ENCODE measurements around the gene RBP3.

The RBP3 gene

DNA sequence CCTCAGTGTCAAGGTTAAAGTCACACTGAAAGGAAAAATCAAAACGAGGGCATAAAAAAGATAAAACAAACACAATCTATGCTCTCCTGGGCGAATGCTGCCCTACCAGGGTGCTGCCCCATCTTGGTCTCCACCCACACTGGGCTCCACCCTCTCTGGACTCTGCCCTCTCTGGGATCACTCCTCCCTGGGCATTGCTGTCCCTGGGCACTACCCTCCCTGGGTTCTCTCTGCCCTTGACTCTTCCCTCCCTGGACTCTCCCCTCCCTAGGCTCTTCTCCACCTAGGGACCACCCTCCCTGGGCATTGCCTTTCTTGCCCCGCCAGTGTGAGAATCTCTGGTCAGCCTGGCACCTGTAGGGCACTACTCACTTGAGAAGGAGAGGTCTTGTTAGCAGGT, 17.4 kb upstream of the RBP3 start:
- H4K20me1 ChIP-seq (ENCODE audit: insufficient read depth, low read length): no peaks in the 10 kb centered on the region
- H3K27ac ChIP-seq (ENCODE audit: low read length): no peak overlapping the region
- no peaks in the 10 kb centered on the region for H3K79me2 ChIP-seq (ENCODE audit: low read length)
- no peaks in the 10 kb centered on the region for H3K36me3 ChIP-seq (replicated peaks; ENCODE audit: insufficient read depth, low read length)
- no peak overlapping the region for H3K9ac ChIP-seq (ENCODE audit: low read length)
- no peak for DNase-seq
- no peak overlapping the region for H3K4me3 ChIP-seq (ENCODE audit: low read length)
- no peaks in the 10 kb centered on the region for H3F3A ChIP-seq (ENCODE audit: insufficient read depth, low read length)
- no peak overlapping the region for H2AFZ ChIP-seq (ENCODE audit: low read length)
- H3K4me2 ChIP-seq (ENCODE audit: low read depth, low read length): no peak overlapping the region
- H3K27me3 ChIP-seq (replicated peaks; ENCODE audit: insufficient read depth, low read length): no peaks in the 10 kb centered on the region
- H3K9me3 ChIP-seq (replicated peaks; ENCODE audit: insufficient read depth, low read length): no peaks in the 10 kb centered on the region
- H3K4me1 ChIP-seq (ENCODE audit: low read length): no peaks in the 10 kb centered on the region
- no peaks in the 10 kb centered on the region for H3K9me2 ChIP-seq (replicated peaks; ENCODE audit: insufficient read depth, low read length)
- no peak for TF ChIP-seq EZH2 (optimal IDR thresholded peaks at IDR 0.05; ENCODE audit: low read depth, low read length)
- no peak for TF ChIP-seq EZH2phosphoT487 (IDR thresholded peaks at IDR 0.05; ENCODE audit: low read length)
- TF ChIP-seq, protein P1, sequence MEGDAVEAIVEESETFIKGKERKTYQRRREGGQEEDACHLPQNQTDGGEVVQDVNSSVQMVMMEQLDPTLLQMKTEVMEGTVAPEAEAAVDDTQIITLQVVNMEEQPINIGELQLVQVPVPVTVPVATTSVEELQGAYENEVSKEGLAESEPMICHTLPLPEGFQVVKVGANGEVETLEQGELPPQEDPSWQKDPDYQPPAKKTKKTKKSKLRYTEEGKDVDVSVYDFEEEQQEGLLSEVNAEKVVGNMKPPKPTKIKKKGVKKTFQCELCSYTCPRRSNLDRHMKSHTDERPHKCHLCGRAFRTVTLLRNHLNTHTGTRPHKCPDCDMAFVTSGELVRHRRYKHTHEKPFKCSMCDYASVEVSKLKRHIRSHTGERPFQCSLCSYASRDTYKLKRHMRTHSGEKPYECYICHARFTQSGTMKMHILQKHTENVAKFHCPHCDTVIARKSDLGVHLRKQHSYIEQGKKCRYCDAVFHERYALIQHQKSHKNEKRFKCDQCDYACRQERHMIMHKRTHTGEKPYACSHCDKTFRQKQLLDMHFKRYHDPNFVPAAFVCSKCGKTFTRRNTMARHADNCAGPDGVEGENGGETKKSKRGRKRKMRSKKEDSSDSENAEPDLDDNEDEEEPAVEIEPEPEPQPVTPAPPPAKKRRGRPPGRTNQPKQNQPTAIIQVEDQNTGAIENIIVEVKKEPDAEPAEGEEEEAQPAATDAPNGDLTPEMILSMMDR (IDR thresholded peaks at IDR 0.05; ENCODE audit: low read length): no peak

DNA sequence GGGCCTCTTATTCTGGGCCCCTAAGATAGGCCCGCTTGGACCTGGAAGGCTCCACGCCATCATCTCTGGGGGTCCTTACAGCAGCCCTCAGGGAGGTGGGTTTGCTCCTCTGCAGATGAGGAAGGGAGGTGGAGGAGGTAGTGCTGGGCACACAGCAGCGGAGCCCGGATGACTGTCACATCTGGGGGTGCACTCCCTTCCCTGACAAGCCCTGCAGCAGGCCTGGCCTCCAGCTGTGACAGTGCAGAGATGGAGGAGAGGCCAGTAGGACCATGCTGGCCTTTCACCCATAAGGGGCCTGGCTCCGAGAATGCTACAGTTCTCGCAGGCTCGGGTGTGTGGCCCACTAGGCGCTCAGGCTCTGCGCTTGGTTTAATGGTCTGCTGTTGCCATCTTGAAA, 16.7 kb upstream of the RBP3 start:
- Histone ChIP-seq H3K4me2 (ENCODE audit: low read depth, low read length) (no peak overlapping the region), H4K20me1 (ENCODE audit: insufficient read depth, low read length) (no peaks in the 10 kb centered on the region), H3K27ac (ENCODE audit: low read length) (no peak overlapping the region), H3K27me3 (replicated peaks; ENCODE audit: insufficient read depth, low read length) (no peaks in the 10 kb centered on the region), H3F3A (ENCODE audit: insufficient read depth, low read length) (no peaks in the 10 kb centered on the region), H3K9me2 (replicated peaks; ENCODE audit: insufficient read depth, low read length) (no peaks in the 10 kb centered on the region), H3K36me3 (replicated peaks; ENCODE audit: insufficient read depth, low read length) (no peaks in the 10 kb centered on the region), H3K9me3 (replicated peaks; ENCODE audit: insufficient read depth, low read length) (no peaks in the 10 kb centered on the region), H2AFZ (ENCODE audit: low read length) (no peak overlapping the region), H3K4me1 (ENCODE audit: low read length) (no peaks in the 10 kb centered on the region), H3K9ac (ENCODE audit: low read length) (no peak overlapping the region), H3K79me2 (ENCODE audit: low read length) (no peaks in the 10 kb centered on the region), H3K4me3 (ENCODE audit: low read length) (no peak overlapping the region)
- TF ChIP-seq, protein P1 (IDR thresholded peaks at IDR 0.05; ENCODE audit: low read length): no peak
- TF ChIP-seq EZH2 (optimal IDR thresholded peaks at IDR 0.05; ENCODE audit: low read depth, low read length) (no peak), EZH2phosphoT487 (IDR thresholded peaks at IDR 0.05; ENCODE audit: low read length) (no peak)
- DNase-seq: no peak

DNA sequence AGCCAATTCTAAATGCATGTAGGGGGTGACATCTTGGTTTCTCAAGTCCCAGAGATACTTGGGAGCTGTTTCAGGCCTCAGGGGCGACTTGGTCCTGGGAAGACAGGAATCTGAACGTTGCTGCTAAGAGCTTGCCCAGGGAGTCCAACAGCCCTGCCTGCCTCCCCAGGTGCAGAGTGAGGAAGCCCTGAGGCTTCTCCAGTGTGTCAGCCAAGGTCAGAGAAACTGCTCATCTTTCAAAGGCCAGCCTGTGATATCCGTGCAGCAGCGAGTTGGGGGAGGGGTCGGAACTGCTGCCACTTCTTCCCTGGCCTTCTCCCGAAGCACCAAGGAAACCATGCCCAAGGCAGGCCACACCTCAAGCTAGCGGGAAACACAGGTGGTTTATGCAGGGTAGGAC, 16.2 kb upstream of the RBP3 start:
- Histone ChIP-seq H3K4me2 (ENCODE audit: low read depth, low read length) (no peak overlapping the region), H2AFZ (ENCODE audit: low read length) (no peak overlapping the region), H3F3A (ENCODE audit: insufficient read depth, low read length) (no peaks in the 10 kb centered on the region), H3K9me3 (replicated peaks; ENCODE audit: insufficient read depth, low read length) (no peaks in the 10 kb centered on the region), H3K79me2 (ENCODE audit: low read length) (no peaks in the 10 kb centered on the region), H3K9me2 (replicated peaks; ENCODE audit: insufficient read depth, low read length) (no peaks in the 10 kb centered on the region), H3K9ac (ENCODE audit: low read length) (no peak overlapping the region), H3K4me3 (ENCODE audit: low read length) (no peak overlapping the region), H3K27me3 (replicated peaks; ENCODE audit: insufficient read depth, low read length) (no peaks in the 10 kb centered on the region), H4K20me1 (ENCODE audit: insufficient read depth, low read length) (no peaks in the 10 kb centered on the region), H3K36me3 (replicated peaks; ENCODE audit: insufficient read depth, low read length) (no peaks in the 10 kb centered on the region), H3K27ac (ENCODE audit: low read length) (no peak overlapping the region), H3K4me1 (ENCODE audit: low read length) (no peaks in the 10 kb centered on the region)
- TF ChIP-seq EZH2 (optimal IDR thresholded peaks at IDR 0.05; ENCODE audit: low read depth, low read length): no peak
- no peak for TF ChIP-seq EZH2phosphoT487 (IDR thresholded peaks at IDR 0.05; ENCODE audit: low read length)
- DNase-seq: no peak

DNA sequence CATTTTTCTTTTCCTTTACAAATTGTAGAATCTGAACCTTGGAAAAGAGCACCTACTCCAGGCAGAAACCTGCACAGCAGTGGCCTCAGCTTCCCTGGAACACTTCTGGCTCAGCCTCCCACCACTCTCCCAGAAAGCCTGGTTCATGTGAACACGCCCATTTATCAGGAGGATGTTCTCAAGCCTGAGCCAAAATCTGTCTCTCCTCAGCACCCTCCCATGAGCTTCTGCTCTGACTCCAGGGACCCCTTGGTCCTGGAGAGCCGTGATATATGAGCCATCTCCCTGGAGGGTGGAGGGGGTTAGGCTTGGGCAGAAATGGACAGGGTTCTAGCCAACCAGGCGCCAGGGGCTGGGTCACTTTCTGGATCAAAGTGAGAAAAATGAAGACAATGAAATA, 15.8 kb upstream of the RBP3 start:
- Histone ChIP-seq H3K27ac (ENCODE audit: low read length) (no peak overlapping the region), H3K9ac (ENCODE audit: low read length) (no peak overlapping the region), H3K4me2 (ENCODE audit: low read depth, low read length) (no peak overlapping the region), H2AFZ (ENCODE audit: low read length) (no peak overlapping the region), H3K27me3 (replicated peaks; ENCODE audit: insufficient read depth, low read length) (no peaks in the 10 kb centered on the region), H3K79me2 (ENCODE audit: low read length) (no peaks in the 10 kb centered on the region), H4K20me1 (ENCODE audit: insufficient read depth, low read length) (no peaks in the 10 kb centered on the region), H3K9me3 (replicated peaks; ENCODE audit: insufficient read depth, low read length) (no peaks in the 10 kb centered on the region), H3K4me3 (ENCODE audit: low read length) (no peak overlapping the region), H3K4me1 (ENCODE audit: low read length) (no peaks in the 10 kb centered on the region), H3F3A (ENCODE audit: insufficient read depth, low read length) (no peaks in the 10 kb centered on the region), H3K36me3 (replicated peaks; ENCODE audit: insufficient read depth, low read length) (no peaks in the 10 kb centered on the region), H3K9me2 (replicated peaks; ENCODE audit: insufficient read depth, low read length) (no peaks in the 10 kb centered on the region)
- no peak for DNase-seq
- TF ChIP-seq, protein P1 (IDR thresholded peaks at IDR 0.05; ENCODE audit: low read length): no peak
- no peak for TF ChIP-seq EZH2 (optimal IDR thresholded peaks at IDR 0.05; ENCODE audit: low read depth, low read length)
- TF ChIP-seq EZH2phosphoT487 (IDR thresholded peaks at IDR 0.05; ENCODE audit: low read length): no peak
